SK-N-DZ (cell line): ENCODE results near the gene DTX4.

Experiments used
- DNase-seq: peaks from one replicate; pipeline ENCODE4 v3.0.0-alpha.2; 2015; ENCODE audit warnings: low spot score
- small RNA-seq, 2 experiments: library from RNA; depleted of rRNA; stranded (forward); fragments of <200 nt; gene quantifications; one replicate each; pipeline ENCODE3, GENCODE V24; 2014

The DTX4 gene

GRCh38 chr11:59218319-59218718 lies 46.4 kb downstream of the DTX4 start:
- no peak for DNase-seq

- no peak for DNase-seq
Measured at GRCh38 chr11:59218893-59219292, 47.0 kb downstream of the DTX4 start.

GRCh38 chr11:59219836-59220235 lies 47.9 kb downstream of the DTX4 start:
- no peak for DNase-seq

GRCh38 chr11:59221441-59221840 lies 49.5 kb downstream of the DTX4 start:
- no peak for DNase-seq

GRCh38 chr11:59222464-59223060 lies 50.6 kb downstream of the DTX4 start:
- no peak for DNase-seq

- DNase-seq: no peak
Measured at GRCh38 chr11:59223177-59223576, 51.2 kb downstream of the DTX4 start.

GRCh38 chr11:59223611-59224010 lies 51.7 kb downstream of the DTX4 start:
- DNase-seq: no peak

GRCh38 chr11:59224351-59224928 lies 52.5 kb downstream of the DTX4 start:
- no peak for DNase-seq

GRCh38 chr11:59225017-59225416 lies 53.1 kb downstream of the DTX4 start:
- DNase-seq: no peak

- DNase-seq: no peak
Measured at GRCh38 chr11:59226396-59226795, 54.5 kb downstream of the DTX4 start.

- DNase-seq: no peak
Measured at GRCh38 chr11:59240322-59240721, 68.4 kb downstream of the DTX4 start.

- no peak for DNase-seq
Measured at GRCh38 chr11:59243633-59244032, 71.7 kb downstream of the DTX4 start.

GRCh38 chr11:59247531-59248227 lies 75.7 kb downstream of the DTX4 start:
- DNase-seq: no peak

- no peak for DNase-seq
Measured at GRCh38 chr11:59249535-59249934, 77.6 kb downstream of the DTX4 start.

- no peak for DNase-seq
Measured at GRCh38 chr11:59253001-59253400, 81.1 kb downstream of the DTX4 start.

GRCh38 chr11:59254286-59254685 lies 82.4 kb downstream of the DTX4 start:
- DNase-seq: no peak

- DNase-seq: no peak
Measured at GRCh38 chr11:59255281-59255680, 83.3 kb downstream of the DTX4 start.

Small RNA genes within 50 kb of the gene (small RNA-seq; reads per million reads assigned to genes)
- 0 to 0.04 reads per million in 2 experiments for gene RN7SL42P
